T-helper 1 cell treated with Interleukin-12 subunit alpha and Interleukin-12 subunit beta and Interleukin-4 antibody, amounts not matched to agents 30 μg/mL and 1 μg/mL, for 36 hours (primary cell): ENCODE results near the gene GDI2.
"Not testable (repeated sequence)": the region's sequence is repeated elsewhere in the genome, so short reads cannot be mapped to it uniquely, and the experiment has no call there.

Source experiments
- H3K27ac Mint-ChIP-seq: one replicate; pipeline ENCODE4 v1.8.0; 2021; ENCODE audit warnings: mild to moderate bottlenecking, mixed read lengths
- H3K27me3 Mint-ChIP-seq: one replicate; pipeline ENCODE4 v1.8.0; 2021; ENCODE audit warnings: low read depth, mixed read lengths
- H3K36me3 Mint-ChIP-seq: one replicate; pipeline ENCODE4 v1.8.0; 2021; ENCODE audit warnings: low read depth, mixed read lengths
- H3K4me1 Mint-ChIP-seq: one replicate; pipeline ENCODE4 v1.8.0; 2021; ENCODE audit warnings: low read depth, mixed read lengths
- H3K4me3 Mint-ChIP-seq: one replicate; pipeline ENCODE4 v1.8.0; 2021; ENCODE audit warnings: mild to moderate bottlenecking, moderate library complexity, mixed read lengths
- H3K9me3 Mint-ChIP-seq: one replicate; pipeline ENCODE4 v1.8.0; 2021; ENCODE audit warnings: mixed read lengths

GDI2 gene

DNA sequence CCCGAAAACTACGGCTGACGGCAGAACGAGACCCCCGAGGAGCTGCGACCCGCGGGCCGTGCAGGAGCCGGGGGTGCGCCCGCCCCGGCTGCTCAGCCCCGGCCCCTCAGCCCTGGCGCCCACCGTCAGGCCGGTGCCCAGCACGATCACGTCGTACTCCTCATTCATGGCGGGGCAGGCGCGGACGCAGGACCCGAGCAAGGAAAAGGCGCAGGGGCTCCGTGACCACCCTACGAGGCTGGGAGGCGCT lies 218 bp downstream of the GDI2 start:
- no peaks in the 10 kb centered on the region for H3K27me3 Mint-ChIP-seq

DNA sequence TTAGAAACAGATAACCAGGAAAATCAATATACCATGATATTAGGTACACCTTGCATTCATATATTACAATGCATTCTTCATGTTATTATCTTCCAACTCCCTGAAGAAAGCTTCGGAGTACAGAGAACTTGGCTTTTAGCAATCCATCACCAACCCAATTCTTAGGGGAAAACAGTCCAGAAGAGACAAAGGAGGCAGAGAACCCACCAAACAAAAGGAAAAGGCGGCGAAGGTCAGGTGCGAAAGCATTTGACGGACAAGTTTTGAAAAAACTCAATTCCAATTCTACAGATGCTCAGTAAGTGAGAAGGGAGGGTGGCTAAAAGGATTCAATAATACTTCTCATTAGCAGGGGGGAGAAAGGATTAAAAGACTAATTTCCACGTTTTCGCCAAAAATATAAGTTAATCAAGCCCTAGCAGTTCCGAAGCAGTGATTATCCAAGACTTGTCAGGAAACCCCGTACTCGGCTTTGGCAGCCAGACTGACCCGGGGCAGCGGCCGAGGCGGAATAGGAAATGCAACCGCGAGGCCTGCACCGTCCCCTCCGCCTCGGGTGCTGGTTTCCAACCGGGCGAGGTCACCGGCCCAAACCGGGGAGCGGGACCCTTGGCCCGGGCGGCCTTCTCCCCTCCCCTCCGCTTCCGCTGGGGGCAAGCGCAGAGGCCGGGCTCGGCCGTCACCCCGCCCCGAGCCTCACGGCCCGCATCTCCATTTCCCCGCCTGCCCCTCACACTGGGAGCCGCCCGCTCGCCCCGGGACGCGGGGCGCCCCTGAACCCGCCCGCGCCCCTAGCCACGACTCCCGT lies 747 bp downstream of the GDI2 start:
- H3K36me3 Mint-ChIP-seq = peaks cover 14% of the 10 kb centered on the region
- H3K4me3 Mint-ChIP-seq = peak overlapping the region; percentile 89
- no peaks in the 10 kb centered on the region for H3K27me3 Mint-ChIP-seq
- H3K27ac Mint-ChIP-seq = peak overlapping the region; percentile 82
- H3K9me3 Mint-ChIP-seq = no peaks in the 10 kb centered on the region
- H3K4me1 Mint-ChIP-seq = peaks cover 44% of the 10 kb centered on the region

More for the DNA sequence above, 218 bp downstream of the GDI2 start:
- Mint-ChIP-seq H3K4me3 (peak overlapping the region; percentile 89), H3K4me1 (peaks cover 43% of the 10 kb centered on the region), H3K9me3 (no peaks in the 10 kb centered on the region), H3K27ac (peak overlapping the region; percentile 93), H3K36me3 (peaks cover 14% of the 10 kb centered on the region)

DNA sequence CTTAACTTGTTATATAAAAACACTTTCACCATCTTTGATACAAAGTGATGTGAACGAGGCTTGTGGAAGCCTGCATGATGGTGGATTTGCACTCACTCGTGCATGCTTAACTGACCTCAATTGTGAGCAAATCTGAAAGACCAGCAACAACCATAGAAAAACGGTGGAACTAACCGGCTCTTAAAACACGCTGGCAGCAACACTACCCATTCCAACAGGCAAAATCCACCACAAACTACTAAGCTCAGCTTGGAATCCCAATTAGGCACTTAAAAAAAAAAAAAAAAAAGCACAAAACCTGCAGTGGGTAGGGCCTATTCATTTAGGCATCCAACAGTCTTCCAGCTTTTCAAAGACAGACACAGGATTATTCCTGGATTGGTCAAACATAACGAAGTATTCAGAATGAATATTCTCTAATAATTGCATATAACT lies 1.8 kb downstream of the GDI2 start:
- Mint-ChIP-seq H3K36me3 (peaks cover 19% of the 10 kb centered on the region), H3K9me3 (no peaks in the 10 kb centered on the region), H3K4me3 (peak overlapping the region; percentile 89), H3K27me3 (no peaks in the 10 kb centered on the region), H3K27ac (peak overlapping the region; percentile 59), H3K4me1 (peaks cover 45% of the 10 kb centered on the region)

- Mint-ChIP-seq H3K4me3 (peak overlapping the region; percentile 72), H3K4me1 (peaks cover 43% of the 10 kb centered on the region), H3K27ac (peak overlapping the region; percentile 71), H3K9me3 (no peaks in the 10 kb centered on the region), H3K27me3 (no peaks in the 10 kb centered on the region), H3K36me3 (peaks cover 25% of the 10 kb centered on the region)
Observed at GRCh38 chr10:5810225-5810624, 3.0 kb downstream of the GDI2 start.

DNA sequence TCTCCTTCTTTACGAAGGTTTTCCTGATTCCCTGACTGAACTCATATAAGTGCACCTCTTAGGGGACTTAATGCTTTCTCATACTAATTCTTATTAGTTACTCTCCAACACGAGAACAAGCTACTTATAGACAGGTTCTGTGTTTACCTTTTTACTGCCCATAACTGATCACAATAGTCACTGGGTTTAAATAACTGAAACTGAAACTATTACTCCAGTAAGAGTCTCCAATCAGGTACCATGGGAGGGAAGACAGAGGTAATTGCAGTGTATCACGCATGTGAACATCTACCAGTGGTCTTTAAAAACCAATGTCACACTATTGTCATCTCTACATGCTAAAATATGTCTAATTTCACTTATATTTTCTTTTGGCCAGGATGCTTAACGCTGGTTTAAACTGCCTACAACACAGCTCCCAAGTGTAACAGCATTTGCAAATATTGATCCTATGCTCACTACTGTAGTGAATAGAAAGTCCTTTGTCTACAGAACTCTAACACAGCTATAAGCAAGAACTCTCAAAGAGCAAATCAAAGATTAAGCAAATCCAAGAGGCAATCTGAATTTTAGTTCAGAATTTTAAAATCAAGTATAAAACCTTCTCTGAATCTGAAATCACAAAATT lies 3.6 kb downstream of the GDI2 start:
- Mint-ChIP-seq H3K27me3 (no peaks in the 10 kb centered on the region), H3K4me3 (peak overlapping the region; percentile 72), H3K36me3 (peaks cover 23% of the 10 kb centered on the region), H3K9me3 (no peaks in the 10 kb centered on the region), H3K27ac (peak overlapping the region; percentile 77), H3K4me1 (peaks cover 37% of the 10 kb centered on the region)

DNA sequence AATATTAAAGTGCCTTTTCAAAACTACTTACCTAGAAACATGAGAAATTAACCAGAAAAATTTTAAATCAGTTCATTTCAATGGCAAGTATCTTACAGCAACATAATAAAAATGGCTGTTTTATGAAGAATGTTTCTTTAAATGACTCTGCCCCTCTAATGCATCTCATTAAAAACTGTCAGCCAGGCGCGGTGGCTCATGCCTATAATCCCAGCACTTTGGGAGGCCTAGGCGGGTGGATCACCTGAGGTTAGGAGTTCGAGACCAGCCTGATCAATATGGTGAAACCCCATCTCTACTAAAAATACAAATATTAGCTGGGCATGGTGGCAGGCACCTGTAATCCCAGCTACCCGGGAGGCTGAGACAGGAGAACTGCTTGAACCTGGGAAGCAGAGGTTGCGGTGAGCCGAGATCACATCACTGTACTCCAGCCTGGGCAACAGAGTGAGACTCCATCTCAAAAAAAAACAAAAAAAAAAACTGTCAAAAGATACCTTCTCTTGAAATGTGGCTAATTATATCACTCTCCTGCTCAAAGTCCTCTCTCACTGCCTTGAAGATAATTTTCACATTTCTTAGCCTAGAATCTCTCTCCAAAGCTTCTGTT lies 4.3 kb downstream of the GDI2 start:
- H3K4me3 Mint-ChIP-seq = peak overlapping the region; percentile 72
- peaks cover 26% of the 10 kb centered on the region for H3K36me3 Mint-ChIP-seq
- peak overlapping the region; percentile 77 for H3K27ac Mint-ChIP-seq
- H3K27me3 Mint-ChIP-seq, H3K9me3 Mint-ChIP-seq: not testable (repeated sequence)
- H3K4me1 Mint-ChIP-seq = peaks cover 36% of the 10 kb centered on the region

DNA sequence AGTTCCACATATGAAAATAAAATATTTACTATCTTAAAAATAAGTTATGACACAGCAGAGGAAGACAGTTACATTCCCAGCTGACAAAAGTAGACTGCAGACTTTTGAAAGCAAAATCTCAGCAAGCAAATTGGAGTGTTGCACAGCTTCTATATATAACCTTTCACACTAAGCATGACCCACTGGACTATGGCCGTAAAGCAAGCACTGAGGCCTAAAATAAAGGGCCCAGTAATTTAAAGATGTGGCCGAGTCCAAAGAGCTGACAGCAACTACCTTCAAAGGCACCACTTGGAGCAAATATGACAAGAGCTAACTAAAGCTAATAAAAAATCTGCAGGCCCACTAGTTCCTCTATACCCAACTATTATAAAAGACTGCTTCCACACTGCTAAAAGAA lies 6.5 kb downstream of the GDI2 start:
- peaks cover 23% of the 10 kb centered on the region for H3K36me3 Mint-ChIP-seq
- H3K27me3 Mint-ChIP-seq = no peaks in the 10 kb centered on the region
- no peaks in the 10 kb centered on the region for H3K9me3 Mint-ChIP-seq
- no peak overlapping the region for H3K4me3 Mint-ChIP-seq
- H3K27ac Mint-ChIP-seq = no peak overlapping the region
- peaks cover 37% of the 10 kb centered on the region for H3K4me1 Mint-ChIP-seq

- peaks cover 31% of the 10 kb centered on the region for H3K4me1 Mint-ChIP-seq
- no peak overlapping the region for H3K4me3 Mint-ChIP-seq
- no peaks in the 10 kb centered on the region for H3K27me3 Mint-ChIP-seq
- peaks cover 20% of the 10 kb centered on the region for H3K36me3 Mint-ChIP-seq
- H3K9me3 Mint-ChIP-seq = no peaks in the 10 kb centered on the region
- H3K27ac Mint-ChIP-seq = no peak overlapping the region
Observed at GRCh38 chr10:5805711-5806110, 7.5 kb downstream of the GDI2 start.

GRCh38 chr10:5805260-5805659 lies 8.0 kb downstream of the GDI2 start:
- H3K27me3 Mint-ChIP-seq = no peaks in the 10 kb centered on the region
- H3K4me1 Mint-ChIP-seq = peaks cover 31% of the 10 kb centered on the region
- no peak overlapping the region for H3K4me3 Mint-ChIP-seq
- no peak overlapping the region for H3K27ac Mint-ChIP-seq
- no peaks in the 10 kb centered on the region for H3K9me3 Mint-ChIP-seq
- peaks cover 20% of the 10 kb centered on the region for H3K36me3 Mint-ChIP-seq

DNA sequence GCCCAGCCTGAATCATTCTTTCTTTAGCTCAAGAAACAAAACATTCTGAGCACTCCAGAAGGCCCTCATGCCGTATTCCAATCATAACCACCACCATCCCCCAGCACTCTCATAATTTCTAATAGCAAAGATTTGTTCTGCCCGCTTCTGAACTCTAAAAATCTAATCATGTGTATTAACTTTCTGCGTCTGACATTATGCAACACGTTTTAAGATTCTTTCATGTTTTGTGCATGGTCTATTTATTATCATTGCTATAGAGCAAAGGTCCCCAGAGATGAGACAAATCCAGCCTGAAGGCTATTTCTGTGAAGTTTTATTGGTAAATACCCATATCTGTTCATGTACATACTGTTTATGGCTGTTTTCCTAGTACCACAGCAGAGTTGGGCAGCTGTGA lies 8.8 kb downstream of the GDI2 start:
- Mint-ChIP-seq H3K27ac (no peak overlapping the region), H3K4me1 (peaks cover 22% of the 10 kb centered on the region), H3K36me3 (peaks cover 21% of the 10 kb centered on the region), H3K27me3 (no peaks in the 10 kb centered on the region), H3K4me3 (no peak overlapping the region), H3K9me3 (no peaks in the 10 kb centered on the region)

- H3K27ac Mint-ChIP-seq = no peak overlapping the region
- H3K27me3 Mint-ChIP-seq = no peaks in the 10 kb centered on the region
Observed at GRCh38 chr10:5800782-5801181, 12.5 kb downstream of the GDI2 start.

DNA sequence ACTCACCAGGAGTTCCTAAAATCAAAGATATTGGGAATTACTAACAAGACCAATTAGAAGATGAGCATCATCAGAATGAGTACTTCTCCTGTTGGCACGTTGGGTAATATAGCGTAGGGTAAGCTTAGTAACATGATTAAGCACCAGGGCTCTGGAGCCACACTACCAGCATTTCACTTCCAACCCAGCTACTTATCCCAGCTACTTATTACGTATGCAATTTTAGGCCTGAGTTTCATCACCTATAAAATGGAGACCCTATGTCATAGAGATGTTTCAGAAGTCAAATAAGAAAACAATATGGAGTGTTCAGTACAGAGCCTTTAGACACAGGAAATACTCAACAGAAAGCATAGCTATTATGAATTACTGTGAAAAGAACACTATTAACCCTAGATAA lies 19.0 kb downstream of the GDI2 start:
- Mint-ChIP-seq H3K4me3 (no peak overlapping the region), H3K9me3 (no peaks in the 10 kb centered on the region), H3K27ac (no peak overlapping the region), H3K36me3 (peaks cover 35% of the 10 kb centered on the region), H3K4me1 (peaks cover 7% of the 10 kb centered on the region), H3K27me3 (no peaks in the 10 kb centered on the region)

More at GRCh38 chr10:5800782-5801181, 12.5 kb downstream of the GDI2 start:
- Mint-ChIP-seq H3K4me3 (no peak overlapping the region), H3K4me1 (peaks cover 10% of the 10 kb centered on the region), H3K36me3 (peaks cover 19% of the 10 kb centered on the region), H3K9me3 (no peaks in the 10 kb centered on the region)

DNA sequence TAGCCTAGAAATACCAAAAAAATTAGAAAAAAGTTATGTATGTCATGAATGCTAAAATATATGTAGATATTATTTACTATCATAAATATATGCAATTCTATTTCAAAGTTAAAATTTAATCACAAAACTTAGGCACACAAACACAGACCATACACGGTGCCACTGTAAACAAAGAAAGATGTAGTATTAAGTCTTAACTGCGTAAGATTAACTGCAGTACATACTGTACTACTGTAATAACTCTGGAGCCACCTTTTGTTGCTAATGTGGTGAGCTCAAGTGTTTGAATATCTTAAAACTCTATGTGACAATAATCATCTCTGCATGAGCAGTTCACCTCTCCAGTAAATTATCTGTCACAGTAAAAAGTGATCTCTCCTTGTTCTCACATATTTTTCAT lies 23.6 kb downstream of the GDI2 start:
- H3K27me3 Mint-ChIP-seq = no peaks in the 10 kb centered on the region
- H3K4me1 Mint-ChIP-seq = peaks cover 22% of the 10 kb centered on the region

GRCh38 chr10:5788969-5789368 lies 24.3 kb downstream of the GDI2 start:
- H3K36me3 Mint-ChIP-seq = peaks cover 54% of the 10 kb centered on the region
- no peaks in the 10 kb centered on the region for H3K27me3 Mint-ChIP-seq
- peak overlapping the region; percentile 66 for H3K27ac Mint-ChIP-seq
- no peak overlapping the region for H3K4me3 Mint-ChIP-seq
- H3K4me1 Mint-ChIP-seq = peaks cover 23% of the 10 kb centered on the region
- H3K9me3 Mint-ChIP-seq = no peaks in the 10 kb centered on the region

More for the DNA sequence above, 23.6 kb downstream of the GDI2 start:
- no peak overlapping the region for H3K27ac Mint-ChIP-seq
- H3K4me3 Mint-ChIP-seq = no peak overlapping the region
- H3K9me3 Mint-ChIP-seq = no peaks in the 10 kb centered on the region
- H3K36me3 Mint-ChIP-seq = peaks cover 50% of the 10 kb centered on the region

- Mint-ChIP-seq H3K4me3 (no peak overlapping the region), H3K36me3 (peaks cover 61% of the 10 kb centered on the region), H3K9me3 (peaks cover 12% of the 10 kb centered on the region), H3K4me1 (peaks cover 34% of the 10 kb centered on the region), H3K27ac (no peak overlapping the region), H3K27me3 (no peaks in the 10 kb centered on the region)
Observed at GRCh38 chr10:5783300-5783699, 29.9 kb downstream of the GDI2 start.
